ENCODE results near the gene OR51E2. TPM values are rescaled to one million over a fixed set of nuclear protein-coding genes. Genes with fewer than 3 reads are reported as not detected.

The OR51E2 gene
- total and polyA plus RNA-seq, 2 experiments from 2014 or later, result not detected

GRCh38 chr11:4654635-4655369, 42.9 kb downstream of the OR51E2 start:
- Mint-ChIP-seq H3K9me3 (no peaks in the 10 kb centered on the region), H3K36me3 (ENCODE audit: low read depth) (no peaks in the 10 kb centered on the region), H3K4me3 (no peak overlapping the region), H3K27me3 (ENCODE audit: insufficient read depth, low read depth, poor library complexity) (no peaks in the 10 kb centered on the region), H3K4me1 (no peaks in the 10 kb centered on the region), H3K27ac (no peak overlapping the region)
- no peak overlapping the region for H3K4me3 ChIP-seq
- H3K9me2 ChIP-seq (ENCODE audit: insufficient read depth), result no peaks in the 10 kb centered on the region
- TF ChIP-seq POLR2AphosphoS5 (IDR thresholded peaks at IDR 0.05; ENCODE audit: low read depth) (no peak), EZH2phosphoT487 (IDR thresholded peaks at IDR 0.05; ENCODE audit: unreplicated experiment) (no peak)
- H3K36me3 ChIP-seq (ENCODE audit: insufficient read depth), result no peaks in the 10 kb centered on the region
- H2AFZ ChIP-seq, result no peak overlapping the region
- H3K4me2 ChIP-seq, result no peak overlapping the region
- no peaks in the 10 kb centered on the region for H3F3A ChIP-seq (replicated peaks; ENCODE audit: low read depth)
- H3K27ac ChIP-seq (ENCODE audit: low read depth), result no peak overlapping the region
- H3K27me3 ChIP-seq (ENCODE audit: insufficient read depth), result no peaks in the 10 kb centered on the region
- no peak for DNase-seq (ENCODE audit: low spot score)
- no peaks in the 10 kb centered on the region for H3K79me2 ChIP-seq (replicated peaks; ENCODE audit: insufficient read depth)
- no peaks in the 10 kb centered on the region for H3K4me1 ChIP-seq (ENCODE audit: insufficient read depth)
- no peak for ATAC-seq
- H4K20me1 ChIP-seq (replicated peaks; ENCODE audit: insufficient read depth), result no peaks in the 10 kb centered on the region

GRCh38 chr11:4647766-4648165, 49.9 kb downstream of the OR51E2 start:
- no peak for TF ChIP-seq JUNB (IDR thresholded peaks at IDR 0.05; ENCODE audit: unreplicated experiment)
- no peak for TF ChIP-seq EZH2 (IDR thresholded peaks at IDR 0.05; ENCODE audit: low read depth, unreplicated experiment)
- no peak for TF ChIP-seq CREB1 (CRISPR knock-in tag; IDR thresholded peaks at IDR 0.05; ENCODE audit: low read depth)
- TF ChIP-seq ZNF114 (CRISPR knock-in tag; IDR thresholded peaks at IDR 0.05), result no peak
- Mint-ChIP-seq H3K27me3 (ENCODE audit: insufficient read depth, low read depth, poor library complexity) (peaks cover 2% of the 10 kb centered on the region), H3K4me3 (no peak overlapping the region), H3K9me3 (no peaks in the 10 kb centered on the region), H3K36me3 (ENCODE audit: low read depth) (no peaks in the 10 kb centered on the region), H3K27ac (no peak overlapping the region), H3K4me1 (no peaks in the 10 kb centered on the region)
- no peaks in the 10 kb centered on the region for H3K36me3 ChIP-seq (ENCODE audit: insufficient read depth)
- H3K4me3 ChIP-seq, result no peak overlapping the region
- H3K27ac ChIP-seq (ENCODE audit: low read depth), result no peak overlapping the region
- no peaks in the 10 kb centered on the region for H3K27me3 ChIP-seq (ENCODE audit: insufficient read depth)
- no peaks in the 10 kb centered on the region for H3K4me1 ChIP-seq (ENCODE audit: insufficient read depth)
- no peaks in the 10 kb centered on the region for H4K20me1 ChIP-seq (replicated peaks; ENCODE audit: insufficient read depth)
- DNase-seq (ENCODE audit: low spot score) (no peak), ATAC-seq (no peak)
- H3K4me2 ChIP-seq, result no peak overlapping the region
- H3K79me2 ChIP-seq (replicated peaks; ENCODE audit: insufficient read depth), result no peaks in the 10 kb centered on the region
- no peaks in the 10 kb centered on the region for H3F3A ChIP-seq (replicated peaks; ENCODE audit: low read depth)
- no peak overlapping the region for H2AFZ ChIP-seq
- no peaks in the 10 kb centered on the region for H3K9me2 ChIP-seq (ENCODE audit: insufficient read depth)

GRCh38 chr11:4645974-4646373, 51.7 kb downstream of the OR51E2 start:
- no peak overlapping the region for H3K4me2 ChIP-seq
- H2AFZ ChIP-seq, result no peak overlapping the region
- H3F3A ChIP-seq (replicated peaks; ENCODE audit: low read depth), result no peaks in the 10 kb centered on the region
- no peak for DNase-seq (ENCODE audit: low spot score)
- H3K9me2 ChIP-seq (ENCODE audit: insufficient read depth), result peaks cover 3% of the 10 kb centered on the region; the same call in 1 of the 2 replicates
- no peaks in the 10 kb centered on the region for H3K27me3 ChIP-seq (ENCODE audit: insufficient read depth)
- H3K9me3 Mint-ChIP-seq, result no peaks in the 10 kb centered on the region
- no peak overlapping the region for H3K4me3 Mint-ChIP-seq
- H3K27ac ChIP-seq (ENCODE audit: low read depth), result no peak overlapping the region
- H3K4me3 ChIP-seq, result no peak overlapping the region
- H3K4me1 Mint-ChIP-seq, result no peaks in the 10 kb centered on the region; the same call in 2 of the 3 replicates
- no peaks in the 10 kb centered on the region for H4K20me1 ChIP-seq (replicated peaks; ENCODE audit: insufficient read depth)
- H3K27me3 Mint-ChIP-seq (ENCODE audit: insufficient read depth, low read depth, poor library complexity), result peaks cover 6% of the 10 kb centered on the region
- H3K27ac Mint-ChIP-seq, result no peak overlapping the region
- no peaks in the 10 kb centered on the region for H3K36me3 Mint-ChIP-seq (ENCODE audit: low read depth)
- H3K36me3 ChIP-seq (ENCODE audit: insufficient read depth), result no peaks in the 10 kb centered on the region
- TF ChIP-seq CTCF (conservative IDR thresholded peaks at IDR 0.05; ENCODE audit: low read depth in 2 of 2) (no peak), CREB1 (CRISPR knock-in tag; IDR thresholded peaks at IDR 0.05; ENCODE audit: low read depth) (no peak), JUNB (IDR thresholded peaks at IDR 0.05; ENCODE audit: unreplicated experiment) (no peak), ZNF114 (CRISPR knock-in tag; IDR thresholded peaks at IDR 0.05) (no peak), REST (IDR thresholded peaks at IDR 0.05; ENCODE audit: unreplicated experiment) (no peak), EZH2phosphoT487 (IDR thresholded peaks at IDR 0.05; ENCODE audit: unreplicated experiment) (no peak), STAT1 (IDR thresholded peaks at IDR 0.05; ENCODE audit: unreplicated experiment) (no peak), ZNF331 (CRISPR knock-in tag; IDR thresholded peaks at IDR 0.05; ENCODE audit: low read depth) (no peak), EZH2 (IDR thresholded peaks at IDR 0.05; ENCODE audit: low read depth, unreplicated experiment) (no peak), POLR2AphosphoS5 (IDR thresholded peaks at IDR 0.05; ENCODE audit: low read depth) (no peak), NANOG (IDR thresholded peaks at IDR 0.05; ENCODE audit: borderline replicate concordance) (no peak), ETS1 (IDR thresholded peaks at IDR 0.05) (no peak)
- no peaks in the 10 kb centered on the region for H3K4me1 ChIP-seq (ENCODE audit: insufficient read depth)
- no peaks in the 10 kb centered on the region for H3K79me2 ChIP-seq (replicated peaks; ENCODE audit: insufficient read depth)
- no peak for ATAC-seq

Measured in GM23338 (cell line).